Measurements from ENCODE around the gene PSMA1.

DNA sequence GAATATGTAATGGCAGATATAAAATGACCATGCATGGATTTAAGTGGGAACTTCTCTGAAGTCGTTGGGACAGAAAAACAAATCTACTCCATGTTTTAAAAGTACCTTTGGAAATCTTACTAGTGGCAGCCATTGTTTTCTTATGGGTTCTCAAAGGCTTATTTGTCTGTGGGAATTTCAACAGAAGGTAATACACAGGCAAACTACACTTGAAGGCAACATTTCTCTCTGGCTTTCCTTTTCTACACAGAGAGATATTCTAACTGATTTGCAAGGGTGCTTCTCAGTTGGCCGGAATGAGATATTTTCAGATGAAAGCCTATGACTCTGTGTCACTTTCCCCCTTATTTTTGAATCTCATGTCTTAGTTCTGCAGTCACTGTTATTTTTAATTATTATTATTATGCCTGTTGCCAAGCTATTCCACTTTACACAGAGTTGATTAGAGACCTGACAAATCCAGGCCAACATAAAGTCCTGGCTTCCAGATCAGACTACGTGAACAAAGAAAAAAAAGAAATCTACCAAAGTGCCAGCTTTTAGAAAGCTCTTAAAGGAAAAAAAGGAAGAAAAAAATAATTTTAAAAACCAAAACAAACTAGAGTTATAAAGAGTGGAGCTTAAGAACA, 18.9 kb upstream of the PSMA1 start:
- TF ChIP-seq, protein P1, sequence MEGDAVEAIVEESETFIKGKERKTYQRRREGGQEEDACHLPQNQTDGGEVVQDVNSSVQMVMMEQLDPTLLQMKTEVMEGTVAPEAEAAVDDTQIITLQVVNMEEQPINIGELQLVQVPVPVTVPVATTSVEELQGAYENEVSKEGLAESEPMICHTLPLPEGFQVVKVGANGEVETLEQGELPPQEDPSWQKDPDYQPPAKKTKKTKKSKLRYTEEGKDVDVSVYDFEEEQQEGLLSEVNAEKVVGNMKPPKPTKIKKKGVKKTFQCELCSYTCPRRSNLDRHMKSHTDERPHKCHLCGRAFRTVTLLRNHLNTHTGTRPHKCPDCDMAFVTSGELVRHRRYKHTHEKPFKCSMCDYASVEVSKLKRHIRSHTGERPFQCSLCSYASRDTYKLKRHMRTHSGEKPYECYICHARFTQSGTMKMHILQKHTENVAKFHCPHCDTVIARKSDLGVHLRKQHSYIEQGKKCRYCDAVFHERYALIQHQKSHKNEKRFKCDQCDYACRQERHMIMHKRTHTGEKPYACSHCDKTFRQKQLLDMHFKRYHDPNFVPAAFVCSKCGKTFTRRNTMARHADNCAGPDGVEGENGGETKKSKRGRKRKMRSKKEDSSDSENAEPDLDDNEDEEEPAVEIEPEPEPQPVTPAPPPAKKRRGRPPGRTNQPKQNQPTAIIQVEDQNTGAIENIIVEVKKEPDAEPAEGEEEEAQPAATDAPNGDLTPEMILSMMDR (IDR thresholded peaks at IDR 0.05; ENCODE audit: insufficient read depth, low read length, poor library complexity, severe bottlenecking): no peak
- no peak for TF ChIP-seq EZH2phosphoT487 (conservative IDR thresholded peaks at IDR 0.05; ENCODE audit: low read length)
